ENCODE measurements around the gene RPUSD4.

RPUSD4 gene

GRCh38 chr11:126216526-126217305 is 5.3 kb upstream of the RPUSD4 start:
- H3K4me3 ChIP-seq (ENCODE audit: low read depth, low read length) = no peak overlapping the region
- no peaks in the 10 kb centered on the region; the same call in 1 of the 2 replicates for H3K36me3 ChIP-seq
- peaks cover 6% of the 10 kb centered on the region for H3K4me1 ChIP-seq
- no peak for DNase-seq
- no peaks in the 10 kb centered on the region for H3K27me3 ChIP-seq
- H3K9me3 ChIP-seq = no peaks in the 10 kb centered on the region
- TF ChIP-seq, protein P1, sequence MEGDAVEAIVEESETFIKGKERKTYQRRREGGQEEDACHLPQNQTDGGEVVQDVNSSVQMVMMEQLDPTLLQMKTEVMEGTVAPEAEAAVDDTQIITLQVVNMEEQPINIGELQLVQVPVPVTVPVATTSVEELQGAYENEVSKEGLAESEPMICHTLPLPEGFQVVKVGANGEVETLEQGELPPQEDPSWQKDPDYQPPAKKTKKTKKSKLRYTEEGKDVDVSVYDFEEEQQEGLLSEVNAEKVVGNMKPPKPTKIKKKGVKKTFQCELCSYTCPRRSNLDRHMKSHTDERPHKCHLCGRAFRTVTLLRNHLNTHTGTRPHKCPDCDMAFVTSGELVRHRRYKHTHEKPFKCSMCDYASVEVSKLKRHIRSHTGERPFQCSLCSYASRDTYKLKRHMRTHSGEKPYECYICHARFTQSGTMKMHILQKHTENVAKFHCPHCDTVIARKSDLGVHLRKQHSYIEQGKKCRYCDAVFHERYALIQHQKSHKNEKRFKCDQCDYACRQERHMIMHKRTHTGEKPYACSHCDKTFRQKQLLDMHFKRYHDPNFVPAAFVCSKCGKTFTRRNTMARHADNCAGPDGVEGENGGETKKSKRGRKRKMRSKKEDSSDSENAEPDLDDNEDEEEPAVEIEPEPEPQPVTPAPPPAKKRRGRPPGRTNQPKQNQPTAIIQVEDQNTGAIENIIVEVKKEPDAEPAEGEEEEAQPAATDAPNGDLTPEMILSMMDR (IDR thresholded peaks at IDR 0.05; ENCODE audit: low read depth, low read length) = no peak

- DNase-seq = no peak
- peaks cover 6% of the 10 kb centered on the region for H3K4me1 ChIP-seq
- TF ChIP-seq, protein P1 (IDR thresholded peaks at IDR 0.05; ENCODE audit: low read depth, low read length) = no peak
- no peak overlapping the region for H3K4me3 ChIP-seq (ENCODE audit: low read depth, low read length)
- H3K36me3 ChIP-seq = peaks cover 2% of the 10 kb centered on the region
- H3K9me3 ChIP-seq = no peaks in the 10 kb centered on the region
- H3K27me3 ChIP-seq = no peaks in the 10 kb centered on the region
These were observed 3.4 kb upstream of the RPUSD4 start for GRCh38 chr11:126214841-126215240.

GRCh38 chr11:126214441-126214840 is 3.0 kb upstream of the RPUSD4 start:
- TF ChIP-seq, protein P1 (IDR thresholded peaks at IDR 0.05; ENCODE audit: low read depth, low read length) = no peak
- no peaks in the 10 kb centered on the region for H3K27me3 ChIP-seq
- no peaks in the 10 kb centered on the region for H3K9me3 ChIP-seq
- DNase-seq = no peak
- no peak overlapping the region for H3K4me3 ChIP-seq (ENCODE audit: low read depth, low read length)
- H3K4me1 ChIP-seq = peaks cover 6% of the 10 kb centered on the region
- H3K36me3 ChIP-seq = peaks cover 6% of the 10 kb centered on the region

DNA sequence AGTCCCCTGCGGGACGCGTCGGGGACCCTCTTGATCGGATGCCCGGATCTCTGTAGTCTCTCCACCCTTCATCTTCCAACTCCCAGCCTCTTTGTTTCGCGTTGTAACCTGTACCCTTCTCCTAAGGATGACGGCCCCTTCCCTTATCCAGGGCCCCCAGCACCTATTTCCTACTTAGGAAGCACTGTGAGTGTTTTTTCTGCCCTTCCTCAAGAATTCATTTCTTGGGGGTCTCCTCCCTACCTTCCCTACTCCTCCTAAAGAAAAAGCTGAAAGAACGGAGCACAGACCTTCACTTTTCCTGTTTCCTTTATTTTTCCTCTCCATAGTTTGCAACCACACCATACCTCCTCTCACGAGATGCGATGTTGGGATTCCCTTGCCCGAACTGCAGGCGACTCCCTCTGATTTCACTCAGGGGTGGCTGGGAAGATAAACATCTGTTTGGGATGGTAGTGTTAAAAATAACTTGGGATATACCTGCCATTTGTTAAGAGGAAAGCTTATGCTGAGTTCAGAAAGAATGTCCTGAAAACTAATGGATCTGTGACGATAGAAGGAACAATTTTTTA is 725 bp upstream of the RPUSD4 start:
- H3K36me3 ChIP-seq = peaks cover 21% of the 10 kb centered on the region
- TF ChIP-seq, protein P1 (IDR thresholded peaks at IDR 0.05; ENCODE audit: low read depth, low read length) = no peak
- no peaks in the 10 kb centered on the region for H3K9me3 ChIP-seq
- no peak for DNase-seq
- H3K4me1 ChIP-seq = peaks cover 6% of the 10 kb centered on the region
- H3K4me3 ChIP-seq (ENCODE audit: low read depth, low read length) = peak overlapping the region; percentile 96
- H3K27me3 ChIP-seq = no peaks in the 10 kb centered on the region

- Histone ChIP-seq H3K4me3 (ENCODE audit: low read depth, low read length) (peak overlapping the region; percentile 96), H3K27me3 (no peaks in the 10 kb centered on the region), H3K36me3 (peaks cover 35% of the 10 kb centered on the region), H3K4me1 (peaks cover 6% of the 10 kb centered on the region), H3K9me3 (no peaks in the 10 kb centered on the region)
- DNase-seq = no peak
- TF ChIP-seq, protein P1 (IDR thresholded peaks at IDR 0.05; ENCODE audit: low read depth, low read length) = no peak
These were observed 597 bp downstream of the RPUSD4 start for GRCh38 chr11:126210871-126211235.

- TF ChIP-seq, protein P1 (IDR thresholded peaks at IDR 0.05; ENCODE audit: low read depth, low read length) = no peak
- Histone ChIP-seq H3K36me3 (peaks cover 64% of the 10 kb centered on the region), H3K27me3 (no peaks in the 10 kb centered on the region), H3K4me3 (ENCODE audit: low read depth, low read length) (no peak overlapping the region), H3K4me1 (peaks cover 3% of the 10 kb centered on the region), H3K9me3 (no peaks in the 10 kb centered on the region)
- DNase-seq = no peak
These were observed 3.6 kb downstream of the RPUSD4 start for GRCh38 chr11:126207896-126208295.

All from BE2C (cell line).